ENCODE measurements around the gene RHOBTB1. TPM values are rescaled to one million over a fixed set of nuclear protein-coding genes. Genes with fewer than 3 reads are reported as not detected.
A peak's percentile ranks its signal among the peaks of the same experiment; 100 is the strongest.

The RHOBTB1 gene
- total and polyA plus RNA-seq, 9 of the 15 experiments (the other 6 are each of a cell fraction or from before 2014, with no cell fraction given), result 1.7 to 11.7 (median 9.3) TPM

DNA sequence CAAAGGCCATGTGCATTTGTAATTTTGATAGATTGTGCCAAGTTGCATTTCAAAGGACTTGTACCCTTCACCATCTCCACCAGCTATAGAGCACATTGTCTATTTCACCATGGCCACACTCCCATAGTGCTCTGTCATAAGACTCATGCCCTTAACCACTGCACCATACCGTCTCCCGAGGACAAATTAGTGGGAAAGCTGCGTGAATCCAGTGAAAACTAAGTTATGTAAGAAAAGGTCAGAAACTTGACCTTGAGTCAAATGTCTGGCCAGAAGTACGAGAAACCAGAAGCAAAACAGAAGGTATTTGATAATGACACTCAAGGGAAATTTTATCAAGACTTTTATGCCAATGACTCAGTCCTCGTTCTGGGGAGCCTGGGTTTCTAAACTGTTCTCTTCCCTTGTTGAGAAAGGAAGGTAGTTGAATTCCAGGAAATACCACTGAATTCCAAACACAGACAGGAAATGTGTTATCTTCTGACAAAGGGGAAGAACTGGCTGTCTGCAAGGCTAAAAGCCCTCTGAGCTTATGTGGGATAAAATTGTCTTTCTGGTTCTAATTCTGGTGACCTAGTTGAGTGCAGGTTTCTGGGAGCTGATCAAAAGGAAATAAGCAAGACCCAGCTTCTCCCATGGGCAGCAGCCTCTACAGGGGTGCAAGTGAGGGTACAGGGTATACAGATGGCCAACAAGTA, 116.0 kb downstream of the RHOBTB1 start (continued):
- TF ChIP-seq, protein P1, sequence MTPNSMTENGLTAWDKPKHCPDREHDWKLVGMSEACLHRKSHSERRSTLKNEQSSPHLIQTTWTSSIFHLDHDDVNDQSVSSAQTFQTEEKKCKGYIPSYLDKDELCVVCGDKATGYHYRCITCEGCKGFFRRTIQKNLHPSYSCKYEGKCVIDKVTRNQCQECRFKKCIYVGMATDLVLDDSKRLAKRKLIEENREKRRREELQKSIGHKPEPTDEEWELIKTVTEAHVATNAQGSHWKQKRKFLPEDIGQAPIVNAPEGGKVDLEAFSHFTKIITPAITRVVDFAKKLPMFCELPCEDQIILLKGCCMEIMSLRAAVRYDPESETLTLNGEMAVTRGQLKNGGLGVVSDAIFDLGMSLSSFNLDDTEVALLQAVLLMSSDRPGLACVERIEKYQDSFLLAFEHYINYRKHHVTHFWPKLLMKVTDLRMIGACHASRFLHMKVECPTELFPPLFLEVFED (CRISPR knock-in tag; conservative IDR thresholded peaks at IDR 0.05), result no peak
- TF ChIP-seq ETS2 (tag; IDR thresholded peaks at IDR 0.05; ENCODE audit: borderline replicate concordance, poor library complexity, severe bottlenecking), result no peak
- no peak for TF ChIP-seq ZNF586 (CRISPR knock-in tag; conservative IDR thresholded peaks at IDR 0.05)
- TF ChIP-seq, protein P2, sequence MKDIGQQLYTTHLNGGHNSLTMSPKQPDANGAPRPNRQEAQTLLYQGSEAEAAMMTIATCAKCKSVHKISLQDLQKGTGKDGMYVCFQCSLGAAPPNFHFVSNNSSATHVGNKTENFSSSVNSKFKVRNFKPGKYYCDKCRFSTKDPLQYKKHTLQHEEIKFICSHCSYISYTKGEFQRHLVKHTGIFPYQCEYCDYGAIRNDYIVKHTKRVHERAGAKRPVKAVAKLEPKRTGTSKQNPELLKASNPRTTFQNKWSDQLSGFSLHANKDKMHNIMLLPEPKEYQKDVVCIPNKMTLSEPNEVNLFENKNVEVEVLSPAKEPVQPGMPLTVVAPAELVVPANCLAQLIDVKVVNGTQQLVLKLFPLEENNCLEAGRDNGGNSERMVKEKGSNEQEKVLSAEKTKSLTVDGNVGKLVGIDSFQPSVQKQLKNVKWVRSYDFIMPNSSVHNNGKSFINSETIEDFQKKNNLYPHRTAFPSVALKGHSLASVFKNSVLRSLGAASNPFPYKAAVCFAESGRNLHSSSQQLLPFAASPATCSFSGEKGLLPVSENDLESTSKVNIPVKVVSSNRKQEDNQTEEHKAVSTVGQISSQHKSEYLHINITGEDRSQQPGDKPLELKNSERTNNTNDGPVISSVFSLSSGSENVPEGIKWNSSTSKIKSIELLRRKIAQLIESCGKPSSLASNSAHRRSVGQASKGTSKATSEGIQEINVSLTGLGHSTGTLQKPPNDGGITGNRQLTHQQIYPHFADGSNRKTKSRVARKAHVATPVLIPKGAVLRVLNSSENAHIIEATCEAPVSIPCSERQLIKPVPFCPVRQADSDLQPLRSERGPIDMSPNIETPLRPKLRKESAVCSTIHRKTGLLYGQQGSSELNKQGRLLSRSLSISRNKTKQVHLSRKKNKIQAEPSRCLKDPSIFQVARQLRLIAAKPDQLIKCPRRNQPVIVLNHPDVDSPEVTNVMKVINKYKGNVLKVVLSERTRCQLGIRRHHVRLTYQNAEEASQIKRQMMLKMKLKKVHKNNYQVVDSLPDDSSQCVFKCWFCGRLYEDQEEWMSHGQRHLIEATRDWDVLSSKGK (CRISPR knock-in tag; IDR thresholded peaks at IDR 0.05), result no peak
- peak in 1 of 2 experiments; percentile 52; a peak in 1 of 4 replicates for TF ChIP-seq KDM1A (IDR thresholded peaks at IDR 0.05)
- peak; percentile 7 for TF ChIP-seq FOS (IDR thresholded peaks at IDR 0.05; ENCODE audit: extremely low read depth, insufficient read length)
- TF ChIP-seq NR3C1 (CRISPR knock-in tag; IDR thresholded peaks at IDR 0.05), result no peak
- TF ChIP-seq, protein P3, sequence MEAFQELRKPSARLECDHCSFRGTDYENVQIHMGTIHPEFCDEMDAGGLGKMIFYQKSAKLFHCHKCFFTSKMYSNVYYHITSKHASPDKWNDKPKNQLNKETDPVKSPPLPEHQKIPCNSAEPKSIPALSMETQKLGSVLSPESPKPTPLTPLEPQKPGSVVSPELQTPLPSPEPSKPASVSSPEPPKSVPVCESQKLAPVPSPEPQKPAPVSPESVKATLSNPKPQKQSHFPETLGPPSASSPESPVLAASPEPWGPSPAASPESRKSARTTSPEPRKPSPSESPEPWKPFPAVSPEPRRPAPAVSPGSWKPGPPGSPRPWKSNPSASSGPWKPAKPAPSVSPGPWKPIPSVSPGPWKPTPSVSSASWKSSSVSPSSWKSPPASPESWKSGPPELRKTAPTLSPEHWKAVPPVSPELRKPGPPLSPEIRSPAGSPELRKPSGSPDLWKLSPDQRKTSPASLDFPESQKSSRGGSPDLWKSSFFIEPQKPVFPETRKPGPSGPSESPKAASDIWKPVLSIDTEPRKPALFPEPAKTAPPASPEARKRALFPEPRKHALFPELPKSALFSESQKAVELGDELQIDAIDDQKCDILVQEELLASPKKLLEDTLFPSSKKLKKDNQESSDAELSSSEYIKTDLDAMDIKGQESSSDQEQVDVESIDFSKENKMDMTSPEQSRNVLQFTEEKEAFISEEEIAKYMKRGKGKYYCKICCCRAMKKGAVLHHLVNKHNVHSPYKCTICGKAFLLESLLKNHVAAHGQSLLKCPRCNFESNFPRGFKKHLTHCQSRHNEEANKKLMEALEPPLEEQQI (IDR thresholded peaks at IDR 0.05), result no peak
- TF ChIP-seq, protein P4, sequence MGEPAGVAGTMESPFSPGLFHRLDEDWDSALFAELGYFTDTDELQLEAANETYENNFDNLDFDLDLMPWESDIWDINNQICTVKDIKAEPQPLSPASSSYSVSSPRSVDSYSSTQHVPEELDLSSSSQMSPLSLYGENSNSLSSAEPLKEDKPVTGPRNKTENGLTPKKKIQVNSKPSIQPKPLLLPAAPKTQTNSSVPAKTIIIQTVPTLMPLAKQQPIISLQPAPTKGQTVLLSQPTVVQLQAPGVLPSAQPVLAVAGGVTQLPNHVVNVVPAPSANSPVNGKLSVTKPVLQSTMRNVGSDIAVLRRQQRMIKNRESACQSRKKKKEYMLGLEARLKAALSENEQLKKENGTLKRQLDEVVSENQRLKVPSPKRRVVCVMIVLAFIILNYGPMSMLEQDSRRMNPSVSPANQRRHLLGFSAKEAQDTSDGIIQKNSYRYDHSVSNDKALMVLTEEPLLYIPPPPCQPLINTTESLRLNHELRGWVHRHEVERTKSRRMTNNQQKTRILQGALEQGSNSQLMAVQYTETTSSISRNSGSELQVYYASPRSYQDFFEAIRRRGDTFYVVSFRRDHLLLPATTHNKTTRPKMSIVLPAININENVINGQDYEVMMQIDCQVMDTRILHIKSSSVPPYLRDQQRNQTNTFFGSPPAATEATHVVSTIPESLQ (CRISPR knock-in tag; IDR thresholded peaks at IDR 0.05), result no peak
- no peak for TF ChIP-seq RHOXF2B (CRISPR knock-in tag; conservative IDR thresholded peaks at IDR 0.05)
- no peak for TF ChIP-seq NFRKB (IDR thresholded peaks at IDR 0.05; ENCODE audit: low read depth)
- TF ChIP-seq FIP1L1 (IDR thresholded peaks at IDR 0.05; ENCODE audit: low read depth, low read length, poor library complexity, severe bottlenecking), result no peak
- 0 out of 4 replicates have a peak, but pooled peaks of 1 of the 2 experiments have one; percentile 47 for TF ChIP-seq TEAD1 (CRISPR knock-in tag; IDR thresholded peaks at IDR 0.05)
- TF ChIP-seq, protein P5, sequence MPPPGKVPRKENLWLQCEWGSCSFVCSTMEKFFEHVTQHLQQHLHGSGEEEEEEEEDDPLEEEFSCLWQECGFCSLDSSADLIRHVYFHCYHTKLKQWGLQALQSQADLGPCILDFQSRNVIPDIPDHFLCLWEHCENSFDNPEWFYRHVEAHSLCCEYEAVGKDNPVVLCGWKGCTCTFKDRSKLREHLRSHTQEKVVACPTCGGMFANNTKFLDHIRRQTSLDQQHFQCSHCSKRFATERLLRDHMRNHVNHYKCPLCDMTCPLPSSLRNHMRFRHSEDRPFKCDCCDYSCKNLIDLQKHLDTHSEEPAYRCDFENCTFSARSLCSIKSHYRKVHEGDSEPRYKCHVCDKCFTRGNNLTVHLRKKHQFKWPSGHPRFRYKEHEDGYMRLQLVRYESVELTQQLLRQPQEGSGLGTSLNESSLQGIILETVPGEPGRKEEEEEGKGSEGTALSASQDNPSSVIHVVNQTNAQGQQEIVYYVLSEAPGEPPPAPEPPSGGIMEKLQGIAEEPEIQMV (tag; conservative IDR thresholded peaks at IDR 0.05; ENCODE audit: low read depth), result peak; percentile 55; the same call in 1 of the 2 replicates
- peak; percentile 60 for TF ChIP-seq MTA3 (IDR thresholded peaks at IDR 0.05; ENCODE audit: borderline replicate concordance)
- no peak for TF ChIP-seq RBM34 (IDR thresholded peaks at IDR 0.05; ENCODE audit: borderline replicate concordance, insufficient read depth, low read length)

Measured in K562 (cell line).